Measurements from ENCODE around the gene ARMC8.

ARMC8 gene

DNA sequence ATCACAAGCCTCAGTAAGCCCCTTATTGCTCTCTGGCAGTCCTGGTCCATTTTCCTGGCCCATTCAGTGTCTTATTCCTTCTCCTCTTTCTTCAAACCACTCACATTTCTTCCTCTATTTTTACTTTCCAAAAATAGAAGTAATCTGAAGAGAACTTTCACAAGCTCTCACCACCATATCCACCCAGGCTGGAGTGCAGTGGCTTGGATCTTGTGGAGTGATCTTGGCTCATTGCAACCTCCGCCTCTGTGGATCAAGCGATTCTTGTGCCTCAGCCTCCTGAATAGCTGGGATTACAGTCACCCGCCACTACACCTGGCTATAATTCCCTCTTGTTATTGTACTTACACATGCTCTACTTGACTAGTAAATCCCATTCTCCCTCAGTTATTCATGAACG lies 16.8 kb downstream of the ARMC8 start:
- no peak for DNase-seq (ENCODE audit: low read depth)
- in situ Hi-C loops (cut with HindIII; ENCODE audit: low sequenced_read_pairs), result no loop called here
- H3K4me3 ChIP-seq (ENCODE audit: low read depth, low read length), result no peak overlapping the region
- TF ChIP-seq CTCF (IDR thresholded peaks at IDR 0.05; ENCODE audit: low read depth, low read length, missing control alignments), result no peak

DNA sequence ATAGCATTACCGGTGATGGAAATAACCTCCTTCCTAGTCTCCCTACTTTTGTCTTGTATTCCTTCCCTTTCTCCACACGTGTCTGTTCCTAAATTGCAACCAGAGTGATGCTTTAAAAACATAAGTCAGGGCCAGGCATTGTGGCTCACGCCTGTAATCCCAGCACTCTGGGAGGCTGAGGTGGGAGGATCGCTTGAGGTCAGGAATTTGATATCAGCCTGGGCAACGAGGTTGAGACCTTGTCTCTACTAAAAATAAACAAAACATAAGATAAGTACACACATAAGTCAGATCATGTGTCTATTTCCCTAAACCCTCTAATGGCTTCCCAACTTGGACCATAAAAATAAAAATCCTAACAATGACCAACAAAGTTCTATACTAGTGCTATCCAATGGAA lies 18.4 kb downstream of the ARMC8 start:
- in situ Hi-C loops (cut with HindIII; ENCODE audit: low sequenced_read_pairs), result no loop called here
- TF ChIP-seq CTCF (IDR thresholded peaks at IDR 0.05; ENCODE audit: low read depth, low read length, missing control alignments), result no peak
- no peak overlapping the region for H3K4me3 ChIP-seq (ENCODE audit: low read depth, low read length)
- no peak for DNase-seq (ENCODE audit: low read depth)

- TF ChIP-seq CTCF (IDR thresholded peaks at IDR 0.05; ENCODE audit: low read depth, low read length, missing control alignments), result no peak
- H3K4me3 ChIP-seq (ENCODE audit: low read depth, low read length), result no peak overlapping the region
- no peak for DNase-seq (ENCODE audit: low read depth)
- in situ Hi-C loops (cut with HindIII; ENCODE audit: low sequenced_read_pairs), result no loop called here
Measured at GRCh38 chr3:138206196-138206595, 19.1 kb downstream of the ARMC8 start.

DNA sequence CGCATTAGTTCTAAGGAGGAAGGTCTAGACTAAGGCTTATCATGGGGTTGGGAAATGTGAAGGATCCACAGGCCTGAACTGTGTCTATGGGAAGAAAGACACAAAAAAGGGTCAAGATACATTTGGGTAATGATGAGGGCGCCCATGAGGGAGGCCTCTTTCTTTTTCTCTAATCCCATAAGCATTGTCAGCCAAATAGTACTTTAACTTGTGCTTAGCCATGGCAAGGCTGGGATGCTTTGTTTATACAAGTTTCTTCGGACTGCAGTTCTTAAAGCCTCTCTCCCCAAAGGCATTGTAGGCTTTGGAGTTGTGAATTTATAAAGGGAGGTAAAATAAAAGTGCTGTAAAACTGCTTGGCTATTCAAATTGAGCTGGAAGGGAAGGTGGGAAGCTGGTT lies 23.4 kb downstream of the ARMC8 start:
- DNase-seq (ENCODE audit: low read depth), result no peak
- in situ Hi-C loops (cut with HindIII; ENCODE audit: low sequenced_read_pairs), result no loop called here
- no peak overlapping the region for H3K4me3 ChIP-seq (ENCODE audit: low read depth, low read length)
- TF ChIP-seq CTCF (IDR thresholded peaks at IDR 0.05; ENCODE audit: low read depth, low read length, missing control alignments), result no peak

DNA sequence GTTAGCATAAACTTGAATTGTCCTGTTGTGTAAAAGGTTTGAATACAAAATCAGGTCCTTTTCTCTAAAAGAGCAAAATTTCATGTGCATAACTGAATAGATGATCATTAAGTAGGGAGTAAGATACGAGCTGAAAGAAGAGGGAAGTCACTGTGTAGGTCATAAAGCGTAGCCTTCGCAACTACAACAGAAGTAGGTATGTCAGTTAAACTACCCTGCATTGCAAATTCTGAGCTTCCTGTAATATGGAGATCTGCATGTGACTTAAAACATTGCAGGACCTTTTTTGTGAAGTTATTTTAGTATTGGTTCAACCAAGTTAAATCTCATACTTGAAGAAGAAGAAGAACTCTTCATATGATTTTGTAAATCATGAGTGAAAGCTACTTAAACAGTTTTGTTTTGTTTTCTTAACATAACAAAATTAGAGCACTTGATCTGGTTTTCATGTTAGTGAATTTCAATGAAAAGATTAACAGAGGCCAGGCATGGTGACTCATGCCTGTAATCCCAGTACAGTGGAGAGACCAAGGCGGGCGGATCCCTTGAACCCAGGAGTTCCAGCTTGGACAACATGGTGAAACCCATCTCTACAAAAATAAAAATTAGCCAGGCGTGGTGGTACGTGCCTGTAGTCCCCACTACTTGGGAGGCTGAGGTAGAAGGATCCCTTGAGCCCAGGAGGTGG lies 26.4 kb downstream of the ARMC8 start:
- in situ Hi-C loops (cut with HindIII; ENCODE audit: low sequenced_read_pairs), result no loop called here
- TF ChIP-seq CTCF (IDR thresholded peaks at IDR 0.05; ENCODE audit: low read depth, low read length, missing control alignments), result no peak

GRCh38 chr3:138219255-138219654 lies 32.2 kb downstream of the ARMC8 start:
- in situ Hi-C loops (cut with HindIII; ENCODE audit: low sequenced_read_pairs), result no loop called here
- no peak for TF ChIP-seq CTCF (IDR thresholded peaks at IDR 0.05; ENCODE audit: low read depth, low read length, missing control alignments)

More for the DNA sequence above, 26.4 kb downstream of the ARMC8 start:
- no peak overlapping the region for H3K4me3 ChIP-seq (ENCODE audit: low read depth, low read length)
- DNase-seq (ENCODE audit: low read depth), result no peak

More at GRCh38 chr3:138219255-138219654, 32.2 kb downstream of the ARMC8 start:
- no peak overlapping the region for H3K4me3 ChIP-seq (ENCODE audit: low read depth, low read length)
- no peak for DNase-seq (ENCODE audit: low read depth)

All from astrocyte of the cerebellum (primary cell).